Neural cell (in vitro differentiated cells): Measurements from ENCODE around the gene MARK2.

ENCODE experiments used
- EZH2 ChIP-seq: fragments of 200-600, 300-800 bp; shearing (Covaris generic), sonication (generic); IDR thresholded peaks from 2 replicates; pipeline ENCODE4 v1.6.1; 2014; ENCODE audit warnings: antibody characterized with exemption, low read length, borderline replicate concordance, mild to moderate bottlenecking; ENCODE audit not compliant: insufficient read depth, poor library complexity, severe bottlenecking
- TF ChIP-seq, protein P1 (sequence below): fragments of 450-650 bp; IDR thresholded peaks from 2 replicates; pipeline ENCODE4 v1.5.1; 2014; ENCODE audit warnings: antibody characterized with exemption, mild to moderate bottlenecking, moderate library complexity; ENCODE audit not compliant: poor library complexity, severe bottlenecking

DNA sequence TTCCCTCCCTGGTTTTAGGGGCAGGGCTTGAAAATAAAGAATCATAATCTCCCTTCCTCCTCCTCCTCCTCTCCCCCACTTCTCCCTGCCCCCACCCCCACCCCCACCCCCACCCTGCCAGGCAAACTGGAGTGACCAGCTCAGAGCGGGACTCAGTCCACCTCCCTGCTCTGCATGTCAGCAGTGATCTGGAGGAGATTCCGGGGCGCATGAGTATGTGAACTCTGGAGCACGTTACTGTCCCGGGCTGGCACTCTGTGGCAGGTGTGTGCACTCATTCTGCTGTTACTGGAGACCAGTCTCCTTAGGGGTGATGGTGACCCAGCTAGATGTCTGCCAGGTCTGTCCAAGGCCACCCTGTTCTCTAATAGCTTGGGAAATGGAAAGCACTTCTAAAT, 33.9 kb downstream of the MARK2 start:
- TF ChIP-seq, protein P1, sequence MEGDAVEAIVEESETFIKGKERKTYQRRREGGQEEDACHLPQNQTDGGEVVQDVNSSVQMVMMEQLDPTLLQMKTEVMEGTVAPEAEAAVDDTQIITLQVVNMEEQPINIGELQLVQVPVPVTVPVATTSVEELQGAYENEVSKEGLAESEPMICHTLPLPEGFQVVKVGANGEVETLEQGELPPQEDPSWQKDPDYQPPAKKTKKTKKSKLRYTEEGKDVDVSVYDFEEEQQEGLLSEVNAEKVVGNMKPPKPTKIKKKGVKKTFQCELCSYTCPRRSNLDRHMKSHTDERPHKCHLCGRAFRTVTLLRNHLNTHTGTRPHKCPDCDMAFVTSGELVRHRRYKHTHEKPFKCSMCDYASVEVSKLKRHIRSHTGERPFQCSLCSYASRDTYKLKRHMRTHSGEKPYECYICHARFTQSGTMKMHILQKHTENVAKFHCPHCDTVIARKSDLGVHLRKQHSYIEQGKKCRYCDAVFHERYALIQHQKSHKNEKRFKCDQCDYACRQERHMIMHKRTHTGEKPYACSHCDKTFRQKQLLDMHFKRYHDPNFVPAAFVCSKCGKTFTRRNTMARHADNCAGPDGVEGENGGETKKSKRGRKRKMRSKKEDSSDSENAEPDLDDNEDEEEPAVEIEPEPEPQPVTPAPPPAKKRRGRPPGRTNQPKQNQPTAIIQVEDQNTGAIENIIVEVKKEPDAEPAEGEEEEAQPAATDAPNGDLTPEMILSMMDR = no peak
- TF ChIP-seq EZH2 = no peak
